Osteocyte (in vitro differentiated cells): ENCODE measurements around the gene AOPEP. TPM values are rescaled to one million over a fixed set of nuclear protein-coding genes. Genes with fewer than 3 reads are reported as not detected.
"Not testable (repeated sequence)": the region's sequence is repeated elsewhere in the genome, so short reads cannot be mapped to it uniquely, and the experiment has no call there.

ENCODE experiments used
- DNase-seq: peaks from one replicate; pipeline ENCODE4 v3.0.0; 2021; ENCODE audit warnings: mixed read lengths; ENCODE audit not compliant: unreplicated experiment; ENCODE audit errors: extremely low spot score
- H3K27ac Mint-ChIP-seq: one replicate; pipeline ENCODE4 v1.8.0; 2021; ENCODE audit warnings: mild to moderate bottlenecking, mixed read lengths; ENCODE audit not compliant: unreplicated experiment
- H3K27me3 Mint-ChIP-seq: one replicate; pipeline ENCODE4 v1.8.0; 2021; ENCODE audit warnings: mixed read lengths; ENCODE audit not compliant: unreplicated experiment
- H3K36me3 Mint-ChIP-seq: one replicate; pipeline ENCODE4 v1.8.0; 2021; ENCODE audit warnings: mixed read lengths; ENCODE audit not compliant: unreplicated experiment
- H3K4me1 Mint-ChIP-seq: one replicate; pipeline ENCODE4 v1.8.0; 2021; ENCODE audit warnings: mixed read lengths; ENCODE audit not compliant: unreplicated experiment
- H3K4me3 Mint-ChIP-seq: one replicate; pipeline ENCODE4 v1.8.0; 2021; ENCODE audit warnings: mild to moderate bottlenecking, moderate library complexity, mixed read lengths; ENCODE audit not compliant: unreplicated experiment
- H3K9me3 Mint-ChIP-seq: one replicate; pipeline ENCODE4 v1.8.0; 2021; ENCODE audit warnings: mixed read lengths; ENCODE audit not compliant: unreplicated experiment
- total RNA-seq: library from RNA; stranded (reverse); gene quantifications from 2 replicates; pipeline ENCODE4 v1.2.1, GENCODE V29; 2021
- TF ChIP-seq, protein P1 (sequence below): fragments of 200-600 bp; sonication (generic); IDR thresholded peaks from 2 replicates; pipeline ENCODE4 v1.5.0; 2021; ENCODE audit warnings: antibody characterized with exemption, mild to moderate bottlenecking, moderate library complexity

Gene AOPEP
- total RNA-seq, 1 donor from 2014 or later = 108 TPM

- Mint-ChIP-seq H3K27me3 (no peaks in the 10 kb centered on the region), H3K36me3 (peaks cover 3% of the 10 kb centered on the region), H3K4me1 (peaks cover 18% of the 10 kb centered on the region), H3K9me3 (no peaks in the 10 kb centered on the region), H3K4me3 (no peak overlapping the region), H3K27ac (peak overlapping the region; percentile 42)
- TF ChIP-seq, protein P1, sequence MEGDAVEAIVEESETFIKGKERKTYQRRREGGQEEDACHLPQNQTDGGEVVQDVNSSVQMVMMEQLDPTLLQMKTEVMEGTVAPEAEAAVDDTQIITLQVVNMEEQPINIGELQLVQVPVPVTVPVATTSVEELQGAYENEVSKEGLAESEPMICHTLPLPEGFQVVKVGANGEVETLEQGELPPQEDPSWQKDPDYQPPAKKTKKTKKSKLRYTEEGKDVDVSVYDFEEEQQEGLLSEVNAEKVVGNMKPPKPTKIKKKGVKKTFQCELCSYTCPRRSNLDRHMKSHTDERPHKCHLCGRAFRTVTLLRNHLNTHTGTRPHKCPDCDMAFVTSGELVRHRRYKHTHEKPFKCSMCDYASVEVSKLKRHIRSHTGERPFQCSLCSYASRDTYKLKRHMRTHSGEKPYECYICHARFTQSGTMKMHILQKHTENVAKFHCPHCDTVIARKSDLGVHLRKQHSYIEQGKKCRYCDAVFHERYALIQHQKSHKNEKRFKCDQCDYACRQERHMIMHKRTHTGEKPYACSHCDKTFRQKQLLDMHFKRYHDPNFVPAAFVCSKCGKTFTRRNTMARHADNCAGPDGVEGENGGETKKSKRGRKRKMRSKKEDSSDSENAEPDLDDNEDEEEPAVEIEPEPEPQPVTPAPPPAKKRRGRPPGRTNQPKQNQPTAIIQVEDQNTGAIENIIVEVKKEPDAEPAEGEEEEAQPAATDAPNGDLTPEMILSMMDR = no peak
- no peak for DNase-seq
Observed at GRCh38 chr9:94847486-94847885, 121.0 kb downstream of the AOPEP start.

- DNase-seq, H3K27ac Mint-ChIP-seq, H3K27me3 Mint-ChIP-seq, H3K36me3 Mint-ChIP-seq, H3K4me3 Mint-ChIP-seq, H3K9me3 Mint-ChIP-seq: not testable (repeated sequence)
- H3K4me1 Mint-ChIP-seq = peaks cover 21% of the 10 kb centered on the region
Observed at GRCh38 chr9:94848791-94849190, 122.3 kb downstream of the AOPEP start.

GRCh38 chr9:94850540-94851434, 124.3 kb downstream of the AOPEP start:
- H3K27me3 Mint-ChIP-seq = no peaks in the 10 kb centered on the region
- no peak for DNase-seq
- H3K4me1 Mint-ChIP-seq = peaks cover 24% of the 10 kb centered on the region
- no peak overlapping the region for H3K4me3 Mint-ChIP-seq
- TF ChIP-seq, protein P1 = no peak
- H3K9me3 Mint-ChIP-seq = no peaks in the 10 kb centered on the region
- H3K36me3 Mint-ChIP-seq = peaks cover 3% of the 10 kb centered on the region
- H3K27ac Mint-ChIP-seq = no peak overlapping the region

DNA sequence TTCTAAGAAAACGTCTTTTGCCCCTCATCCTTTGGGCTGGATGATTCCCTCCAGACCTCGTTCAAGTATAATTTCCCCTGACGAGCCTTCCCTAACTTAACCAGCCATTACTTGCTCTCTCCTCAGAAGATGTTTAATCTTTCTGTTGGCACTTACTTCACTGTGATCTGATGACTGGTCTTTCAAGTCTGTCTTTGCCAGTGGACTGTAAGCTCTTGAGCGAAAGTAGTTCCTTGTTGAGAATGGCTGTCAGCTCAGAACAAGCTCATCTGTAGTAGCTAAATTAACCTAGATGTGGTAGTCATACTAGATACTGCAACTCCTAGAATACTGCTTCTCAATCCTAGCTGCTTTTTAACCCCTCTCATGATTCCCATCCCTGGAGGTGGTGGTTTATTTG, 125.0 kb downstream of the AOPEP start:
- TF ChIP-seq, protein P1 = no peak

DNA sequence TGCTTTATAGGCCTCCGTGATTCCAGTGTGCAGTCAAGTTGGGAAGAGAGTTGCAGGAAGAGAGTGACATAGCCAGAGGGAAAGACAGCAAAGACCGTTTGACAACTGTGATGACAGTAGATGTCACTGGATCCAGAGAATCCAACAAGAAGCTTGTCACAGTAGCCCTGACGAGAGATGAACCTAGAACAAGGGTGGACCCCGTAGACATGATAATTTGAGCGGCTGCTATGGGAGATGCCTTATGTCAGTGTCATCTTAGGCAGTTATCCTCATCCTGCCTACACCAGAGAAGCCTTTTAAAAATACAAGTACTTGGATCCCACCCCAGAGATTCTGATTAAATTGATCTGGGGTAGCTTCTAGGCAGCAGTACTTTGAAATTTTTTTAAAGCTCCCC, 125.4 kb downstream of the AOPEP start:
- Mint-ChIP-seq H3K4me1 (peaks cover 21% of the 10 kb centered on the region), H3K36me3 (peaks cover 3% of the 10 kb centered on the region), H3K9me3 (no peaks in the 10 kb centered on the region), H3K27me3 (no peaks in the 10 kb centered on the region), H3K4me3 (no peak overlapping the region), H3K27ac (no peak overlapping the region)
- DNase-seq = no peak
- TF ChIP-seq, protein P1 = no peak

More for the DNA sequence above, 125.0 kb downstream of the AOPEP start:
- Mint-ChIP-seq H3K4me1 (peaks cover 24% of the 10 kb centered on the region), H3K27me3 (no peaks in the 10 kb centered on the region), H3K4me3 (no peak overlapping the region), H3K36me3 (peaks cover 3% of the 10 kb centered on the region), H3K9me3 (no peaks in the 10 kb centered on the region), H3K27ac (no peak overlapping the region)
- no peak for DNase-seq
